ENCODE results near the gene CALHM3. TPM values are rescaled to one million over a fixed set of nuclear protein-coding genes. Genes with fewer than 3 reads are reported as not detected.

CALHM3 gene
- total and polyA plus RNA-seq, 2 of the 13 experiments (the other 11 are each of a cell fraction or from before 2014, with no cell fraction given) = not detected

DNA sequence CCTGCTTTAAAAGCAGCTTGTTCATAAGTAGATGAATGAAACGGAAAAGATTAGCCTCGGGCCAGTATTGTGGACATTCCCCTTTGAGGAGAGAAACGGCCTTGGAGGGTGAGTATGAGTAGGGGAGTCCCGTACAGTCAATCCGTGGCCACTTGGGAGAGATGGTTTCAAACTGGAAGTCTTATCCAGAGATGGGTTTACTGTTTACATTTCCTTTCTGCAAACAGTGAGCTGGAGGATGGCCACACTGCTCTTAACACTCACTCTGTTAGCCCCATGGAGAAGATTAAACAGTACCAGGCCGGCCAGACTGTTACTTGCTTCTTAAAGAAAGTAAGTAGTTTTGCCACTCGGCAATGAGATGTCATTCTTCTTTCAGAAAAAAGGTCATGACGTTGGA, 47.1 kb downstream of the CALHM3 start:
- H4K20me1 ChIP-seq (ENCODE audit: insufficient read depth, low read length) = no peaks in the 10 kb centered on the region
- peak; percentile 12 for FAIRE-seq
- BruUV-seq (replicated peaks) = no TSS peak
- no peak overlapping the region for H3K4me3 ChIP-seq (replicated peaks in 1 of 3; ENCODE audit: insufficient read depth in 1 of 3, low read depth in 2 of 3, low read length in 3 of 3)
- no peak overlapping the region for H3K9ac ChIP-seq (ENCODE audit: insufficient read depth, low read depth, low read length)
- H3K36me3 ChIP-seq (replicated peaks in 1 of 2; ENCODE audit: control insufficient read depth in 1 of 2, insufficient read depth in 2 of 2, low read length in 2 of 2) = peaks cover 28 to 77% of the 10 kb centered on the region in 2 experiments; a peak in 4 of 5 replicates
- ChIA-PET POLR2A (no interaction called here), CTCF (ENCODE audit: low intra/inter-chr PET ratio, low total read pairs) (no interaction called here)
- in situ Hi-C loops (cut with HindIII; ENCODE audit: extremely low pct_ligation_motif_present, low pct_unique_long_range_greater_than_20kb) = no loop called here
- WGBS (ENCODE audit: low lambda C conversion rate) = 76% methylated on average over 8 of the region's 8 CpGs
- TF ChIP-seq FOXA3 (CRISPR knock-in tag; IDR thresholded peaks at IDR 0.05) (peak; percentile 27; the same call in 1 of the 2 replicates), FOXA1 (IDR thresholded peaks at IDR 0.05) (no peak), FOXA1 (CRISPR knock-in tag; IDR thresholded peaks at IDR 0.05) (peak; percentile 46), ZNF317 (CRISPR knock-in tag; IDR thresholded peaks at IDR 0.05) (no peak)
- H3K9me3 ChIP-seq (ENCODE audit: low read length) = no peaks in the 10 kb centered on the region
- no peaks in the 10 kb centered on the region for H3K27me3 ChIP-seq (ENCODE audit: control insufficient read depth in 1 of 2, insufficient read depth in 2 of 2, low read length in 2 of 2)
- DNase-seq (ENCODE audit: low spot score) = peak; percentile 10
- H2AFZ ChIP-seq (ENCODE audit: low read length) = no peak overlapping the region
- peaks cover 7% of the 10 kb centered on the region; the same call in 1 of the 2 replicates for H3K4me1 ChIP-seq (ENCODE audit: insufficient read depth, low read length)
- peak; percentile 44; the same call in 2 of the 3 replicates for ATAC-seq
- no peak overlapping the region for H3K27ac ChIP-seq (ENCODE audit: extremely low read length, insufficient read depth, low read length)
- no peak overlapping the region for H3K4me2 ChIP-seq (ENCODE audit: low read depth, low read length)
- no peaks in the 10 kb centered on the region for H3K79me2 ChIP-seq (ENCODE audit: insufficient read depth, low read length)
- intact Hi-C loops (cut with micrococcal nuclease; ENCODE audit: unreplicated experiment) = loop anchor here (5.0 kb wide), 1 partner anchor 55 kb away; no protein-coding TSS in a partner anchor

DNA sequence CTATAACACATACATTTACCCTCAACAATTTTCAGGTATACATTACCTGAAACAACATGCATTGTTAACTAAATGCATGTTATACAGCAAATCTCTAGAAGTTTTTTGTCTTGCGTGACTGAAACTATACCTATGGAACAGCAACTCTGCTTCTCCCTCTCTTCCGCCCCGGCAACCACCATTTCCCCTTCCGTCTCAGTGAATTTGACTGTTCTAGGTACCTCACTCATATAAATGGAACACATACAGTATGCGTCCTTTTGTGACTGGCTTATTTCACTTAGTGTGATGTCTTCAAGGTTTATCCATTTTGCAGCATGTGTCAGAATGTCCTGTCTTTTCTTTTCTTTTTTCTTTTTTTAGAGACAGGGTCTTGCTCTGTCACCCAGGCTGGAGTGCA, 49.4 kb downstream of the CALHM3 start:
- CTCF ChIA-PET (ENCODE audit: low intra/inter-chr PET ratio, low total read pairs) = no interaction called here
- intact Hi-C loops (cut with micrococcal nuclease; ENCODE audit: unreplicated experiment) = loop anchor here (5.0 kb wide), 1 partner anchor 58 kb away; no protein-coding TSS in a partner anchor
- BruUV-seq (replicated peaks) = no TSS peak
- H3K4me2 ChIP-seq (ENCODE audit: low read depth, low read length) = no peak overlapping the region
- no peaks in the 10 kb centered on the region for H3K27me3 ChIP-seq (ENCODE audit: control insufficient read depth in 1 of 2, insufficient read depth in 2 of 2, low read length in 2 of 2)
- ATAC-seq (no peak), FAIRE-seq (no peak), DNase-seq (ENCODE audit: low spot score) (no peak)
- in situ Hi-C loops (cut with HindIII; ENCODE audit: extremely low pct_ligation_motif_present, low pct_unique_long_range_greater_than_20kb) = no loop called here
- H3K27ac ChIP-seq (ENCODE audit: extremely low read length, insufficient read depth, low read length) = no peak overlapping the region
- H3K4me1 ChIP-seq (ENCODE audit: insufficient read depth, low read length) = peaks cover 7% of the 10 kb centered on the region; the same call in 1 of the 2 replicates
- no peak overlapping the region for H3K4me3 ChIP-seq (replicated peaks in 1 of 3; ENCODE audit: insufficient read depth in 1 of 3, low read depth in 2 of 3, low read length in 3 of 3)
- H3K9ac ChIP-seq (ENCODE audit: insufficient read depth, low read depth, low read length) = no peak overlapping the region
- H2AFZ ChIP-seq (ENCODE audit: low read length) = no peak overlapping the region
- peaks cover 30 to 76% of the 10 kb centered on the region in 2 experiments for H3K36me3 ChIP-seq (replicated peaks in 1 of 2; ENCODE audit: control insufficient read depth in 1 of 2, insufficient read depth in 2 of 2, low read length in 2 of 2)
- 98% methylated on average over 5 of the region's 5 CpGs for WGBS (ENCODE audit: low lambda C conversion rate)
- no peaks in the 10 kb centered on the region for H3K79me2 ChIP-seq (ENCODE audit: insufficient read depth, low read length)
- POLR2A ChIA-PET = no interaction called here
- no peaks in the 10 kb centered on the region for H4K20me1 ChIP-seq (ENCODE audit: insufficient read depth, low read length)
- H3K9me3 ChIP-seq (ENCODE audit: low read length) = no peaks in the 10 kb centered on the region
- TF ChIP-seq NFE2L2 (IDR thresholded peaks at IDR 0.05; ENCODE audit: low read length) (no peak), PHF20 (CRISPR knock-in tag; IDR thresholded peaks at IDR 0.05) (no peak), MED13 (CRISPR knock-in tag; IDR thresholded peaks at IDR 0.05) (no peak), ZNF737 (CRISPR knock-in tag; IDR thresholded peaks at IDR 0.05; ENCODE audit: borderline replicate concordance) (no peak), DMTF1 (CRISPR knock-in tag; IDR thresholded peaks at IDR 0.05) (no peak), KDM1A (CRISPR knock-in tag; IDR thresholded peaks at IDR 0.05) (no peak), BHLHE40 (IDR thresholded peaks at IDR 0.05; ENCODE audit: low read length) (no peak), RFX3 (CRISPR knock-in tag; IDR thresholded peaks at IDR 0.05) (no peak), ZNF749 (CRISPR knock-in tag; IDR thresholded peaks at IDR 0.05; ENCODE audit: borderline replicate concordance) (no peak), MAF1 (CRISPR knock-in tag; IDR thresholded peaks at IDR 0.05; ENCODE audit: borderline replicate concordance) (no peak), ZNF382 (CRISPR knock-in tag; IDR thresholded peaks at IDR 0.05; ENCODE audit: borderline replicate concordance) (no peak), CREB1 (IDR thresholded peaks at IDR 0.05) (no peak), CREB1 (CRISPR knock-in tag; IDR thresholded peaks at IDR 0.05) (no peak), ADNP (CRISPR knock-in tag; IDR thresholded peaks at IDR 0.05) (no peak)
- TF ChIP-seq, protein P1, sequence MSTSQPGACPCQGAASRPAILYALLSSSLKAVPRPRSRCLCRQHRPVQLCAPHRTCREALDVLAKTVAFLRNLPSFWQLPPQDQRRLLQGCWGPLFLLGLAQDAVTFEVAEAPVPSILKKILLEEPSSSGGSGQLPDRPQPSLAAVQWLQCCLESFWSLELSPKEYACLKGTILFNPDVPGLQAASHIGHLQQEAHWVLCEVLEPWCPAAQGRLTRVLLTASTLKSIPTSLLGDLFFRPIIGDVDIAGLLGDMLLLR (CRISPR knock-in tag; IDR thresholded peaks at IDR 0.05) = no peak
